IPS-15b (cell line): Measurements from ENCODE around the gene SEMA6A.

Experiments used
- H3K27me3 ChIP-seq: one replicate; pipeline ENCODE4 v1.6.1; 2013; ENCODE audit warnings: low read length; ENCODE audit not compliant: control insufficient read depth, insufficient read depth
- H3K36me3 ChIP-seq: one replicate; pipeline ENCODE4 v1.6.1; 2013; ENCODE audit warnings: low read length; ENCODE audit not compliant: control insufficient read depth, insufficient read depth
- H3K4me1 ChIP-seq: one replicate; pipeline ENCODE4 v1.6.1; 2013; ENCODE audit warnings: mild to moderate bottlenecking, low read length; ENCODE audit not compliant: control insufficient read depth, insufficient read depth
- H3K4me3 ChIP-seq: one replicate; pipeline ENCODE4 v1.5.1; 2013; ENCODE audit warnings: low read depth, low read length
- H3K9ac ChIP-seq: one replicate; pipeline ENCODE4 v1.6.1; 2013; ENCODE audit warnings: low read depth, mild to moderate bottlenecking, low read length
- H3K9me3 ChIP-seq: one replicate; pipeline ENCODE4 v1.6.1; 2013; ENCODE audit warnings: mild to moderate bottlenecking, low read length; ENCODE audit not compliant: control insufficient read depth, insufficient read depth

SEMA6A gene

DNA sequence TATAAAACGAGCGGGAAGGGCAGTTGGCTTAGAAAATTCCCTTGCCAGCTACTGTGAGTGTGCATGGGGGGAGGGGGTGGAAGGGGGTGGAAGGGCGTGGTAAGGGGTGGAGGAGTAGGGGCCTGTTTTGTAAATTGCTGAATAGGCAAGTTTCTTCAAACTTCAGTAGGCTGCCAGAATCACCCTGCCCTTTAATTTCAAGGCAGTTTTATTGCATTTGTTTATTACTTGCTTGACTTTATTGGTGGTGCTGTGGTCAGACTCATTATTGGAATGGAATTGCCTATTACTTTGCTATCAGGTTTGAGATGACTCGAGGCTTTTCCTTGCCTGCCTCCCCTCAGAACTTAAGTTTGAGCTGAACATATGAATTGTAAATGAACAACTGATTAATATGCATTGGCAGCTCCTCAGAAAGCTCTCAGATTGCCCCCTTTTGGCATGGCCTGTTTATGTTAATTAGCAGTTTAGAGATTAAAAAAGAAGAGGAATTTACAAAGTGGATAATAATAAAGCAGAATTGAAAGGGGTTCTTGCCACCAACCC is 76.0 kb downstream of the SEMA6A start:
- H3K9ac ChIP-seq = no peak overlapping the region
- no peaks in the 10 kb centered on the region for H3K27me3 ChIP-seq
- peaks cover 16% of the 10 kb centered on the region for H3K4me1 ChIP-seq
- no peaks in the 10 kb centered on the region for H3K9me3 ChIP-seq
- peaks cover 45% of the 10 kb centered on the region for H3K36me3 ChIP-seq
- H3K4me3 ChIP-seq = no peak overlapping the region

DNA sequence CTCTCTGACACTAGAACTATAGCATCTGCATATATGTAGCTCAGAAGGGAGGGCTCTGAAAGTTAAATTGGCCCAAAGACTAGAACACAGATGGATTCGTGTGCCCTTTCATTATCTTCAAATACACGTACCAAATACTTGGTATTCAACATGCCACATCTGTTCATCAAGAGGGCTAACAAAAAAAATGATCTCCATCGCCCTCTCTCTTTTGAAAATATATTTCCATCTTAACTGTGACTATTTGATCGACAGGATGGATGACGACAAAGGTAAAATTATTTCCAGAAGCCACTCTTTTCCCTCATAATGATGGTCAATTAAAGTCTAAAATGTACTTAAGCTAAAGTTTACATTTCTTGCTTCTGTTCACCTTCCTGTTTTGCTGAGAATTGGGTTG is 77.0 kb downstream of the SEMA6A start:
- H3K27me3 ChIP-seq = no peaks in the 10 kb centered on the region
- no peaks in the 10 kb centered on the region for H3K9me3 ChIP-seq
- H3K36me3 ChIP-seq = peaks cover 45% of the 10 kb centered on the region
- no peak overlapping the region for H3K9ac ChIP-seq
- H3K4me3 ChIP-seq = no peak overlapping the region
- peaks cover 16% of the 10 kb centered on the region for H3K4me1 ChIP-seq

DNA sequence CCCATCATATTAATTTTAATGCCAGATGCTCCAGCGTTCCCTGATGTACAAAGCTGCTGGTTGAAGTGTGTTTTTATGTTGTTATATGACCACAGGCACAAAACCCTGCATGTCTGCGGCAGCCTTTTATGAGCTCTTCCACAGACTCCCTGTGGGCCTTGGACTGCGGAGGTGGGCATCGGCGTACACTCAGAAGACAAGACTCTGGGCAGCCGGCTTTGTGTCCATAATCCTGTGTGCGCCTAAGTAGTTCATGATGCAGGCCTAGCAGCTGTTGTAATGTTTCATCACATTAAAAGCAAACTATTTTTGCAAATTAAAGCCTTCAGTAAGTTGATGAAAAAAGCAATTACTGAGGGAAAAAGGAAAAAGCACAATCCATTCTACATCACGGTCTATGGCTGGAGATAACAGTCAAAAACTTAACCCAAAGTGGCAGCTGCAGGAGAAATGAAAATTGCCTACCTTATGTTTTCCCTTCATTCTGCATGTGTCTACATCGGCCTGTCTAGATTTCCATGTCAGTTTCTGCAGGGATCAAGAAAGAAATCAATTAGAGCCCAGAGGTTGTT is 78.8 kb downstream of the SEMA6A start:
- Histone ChIP-seq H3K36me3 (peaks cover 52% of the 10 kb centered on the region), H3K4me1 (peaks cover 13% of the 10 kb centered on the region)

DNA sequence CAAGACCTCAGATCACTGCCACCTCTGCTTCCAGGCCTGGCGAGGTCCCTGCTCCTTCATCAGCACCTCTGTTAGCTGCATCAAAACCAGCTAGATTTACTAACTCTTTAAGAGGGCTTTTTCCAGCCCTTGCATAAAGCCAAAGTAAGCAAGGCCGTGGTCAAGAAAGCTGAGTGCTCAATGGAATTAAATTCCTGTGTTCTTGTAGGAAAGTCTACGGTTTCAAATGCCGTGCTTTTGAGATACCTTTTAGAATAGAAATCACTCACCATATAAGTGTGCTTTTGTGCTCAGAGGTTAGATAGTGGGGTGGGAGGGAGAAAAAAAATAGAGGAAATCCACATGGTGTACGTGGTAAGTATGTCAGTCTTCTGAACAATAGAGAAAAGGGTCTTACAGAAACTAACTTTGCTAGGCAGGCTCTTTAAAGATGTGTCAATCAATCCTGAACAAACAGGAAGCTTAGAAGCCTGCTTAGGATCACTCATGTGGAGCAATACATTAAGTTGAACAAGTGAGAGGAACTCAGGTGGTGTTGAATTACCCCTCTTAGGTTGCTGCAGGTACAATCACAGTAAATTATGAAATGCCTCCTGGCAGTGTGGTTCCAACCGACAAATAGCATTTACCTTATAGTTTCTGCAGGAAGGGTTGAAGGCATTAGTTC is 79.7 kb downstream of the SEMA6A start:
- Histone ChIP-seq H3K9ac (no peak overlapping the region), H3K9me3 (no peaks in the 10 kb centered on the region), H3K27me3 (no peaks in the 10 kb centered on the region), H3K36me3 (peaks cover 58% of the 10 kb centered on the region), H3K4me1 (peaks cover 9% of the 10 kb centered on the region), H3K4me3 (no peak overlapping the region)

More for the DNA sequence above, 78.8 kb downstream of the SEMA6A start:
- Histone ChIP-seq H3K27me3 (no peaks in the 10 kb centered on the region), H3K9ac (no peak overlapping the region), H3K9me3 (no peaks in the 10 kb centered on the region), H3K4me3 (no peak overlapping the region)

DNA sequence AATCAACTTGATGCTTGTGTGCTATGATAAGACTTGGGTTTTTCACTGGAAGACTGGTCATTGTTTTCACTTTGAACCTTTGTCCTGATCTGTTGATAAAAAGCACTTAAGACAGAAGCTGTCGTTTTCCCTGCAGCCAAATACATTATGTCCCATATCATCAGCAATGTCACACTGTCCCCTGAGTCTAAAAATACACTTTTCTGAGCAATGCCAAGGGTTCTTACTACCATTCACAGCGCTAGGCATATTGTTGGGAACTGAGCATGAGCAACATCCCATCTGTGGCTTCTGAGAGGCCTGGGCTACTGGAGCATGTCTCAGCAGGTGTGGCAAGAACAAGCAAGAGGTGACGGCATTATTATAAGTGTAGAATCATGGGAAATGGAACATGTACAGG is 81.8 kb downstream of the SEMA6A start:
- no peak overlapping the region for H3K9ac ChIP-seq
- no peaks in the 10 kb centered on the region for H3K27me3 ChIP-seq
- H3K36me3 ChIP-seq = peaks cover 76% of the 10 kb centered on the region
- no peaks in the 10 kb centered on the region for H3K9me3 ChIP-seq
- no peak overlapping the region for H3K4me3 ChIP-seq
- H3K4me1 ChIP-seq = peaks cover under 1% of the 10 kb centered on the region

DNA sequence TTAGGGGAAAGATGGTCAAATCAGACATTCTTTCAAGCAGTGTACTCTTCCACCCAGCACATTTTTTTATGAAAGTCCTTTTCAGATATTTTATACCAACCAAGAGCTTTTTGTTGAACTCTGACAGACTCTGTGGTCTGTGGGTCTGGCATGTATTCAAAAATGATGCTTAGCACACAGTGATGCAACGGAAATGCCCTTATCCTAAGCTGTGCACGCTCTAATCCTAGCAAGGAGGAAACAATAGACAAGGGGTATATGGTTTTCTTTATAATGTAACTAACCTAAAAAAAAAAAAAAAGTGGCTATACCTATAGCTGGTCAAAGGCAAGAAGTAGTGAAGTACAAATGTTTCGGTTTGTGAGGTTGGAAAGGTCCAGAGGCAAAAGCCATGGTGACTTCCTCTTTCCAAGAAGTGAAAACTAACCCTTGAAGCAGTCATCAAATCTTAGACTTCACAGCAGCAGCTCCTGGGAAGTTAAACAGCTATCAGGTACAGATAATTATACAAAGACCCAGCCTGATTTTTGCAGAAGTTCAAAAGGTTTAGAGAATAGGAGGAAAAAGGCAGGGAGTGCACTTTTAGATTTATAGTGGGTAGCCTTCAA is 82.5 kb downstream of the SEMA6A start:
- no peak overlapping the region for H3K4me3 ChIP-seq
- H3K9me3 ChIP-seq = no peaks in the 10 kb centered on the region
- H3K9ac ChIP-seq = no peak overlapping the region
- no peaks in the 10 kb centered on the region for H3K4me1 ChIP-seq
- H3K36me3 ChIP-seq = peaks cover 78% of the 10 kb centered on the region
- no peaks in the 10 kb centered on the region for H3K27me3 ChIP-seq

DNA sequence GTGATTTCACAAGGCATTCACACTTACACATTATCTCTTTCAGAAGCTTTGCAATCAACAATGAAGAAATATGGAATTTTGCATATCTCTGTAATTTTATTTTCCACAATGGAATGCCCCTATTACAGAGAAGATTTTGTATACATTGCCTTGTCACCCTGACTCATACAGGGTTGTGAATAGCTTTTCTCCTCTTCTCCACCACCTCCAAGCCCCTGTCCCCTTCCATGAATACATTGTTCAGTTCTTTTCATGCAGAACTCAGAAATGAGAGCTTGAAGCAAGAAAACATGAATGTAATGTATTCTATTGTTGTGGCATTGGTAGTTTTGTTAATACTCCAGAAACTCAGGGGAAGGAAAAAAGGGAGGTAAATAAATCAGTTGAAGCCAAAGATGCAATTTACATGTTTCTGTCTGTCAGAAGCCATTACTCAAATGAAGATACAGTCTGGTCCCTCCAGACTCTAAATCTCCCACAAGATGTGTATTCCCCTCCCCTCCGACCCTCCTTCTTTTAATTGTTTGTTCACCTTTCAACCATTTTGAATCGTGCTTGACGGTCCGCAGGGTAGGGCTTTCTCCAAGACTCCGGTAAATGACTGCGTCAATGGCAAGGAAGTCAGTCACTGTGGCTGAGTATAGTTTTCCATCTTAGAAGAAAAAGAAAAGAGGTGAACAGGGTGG is 86.1 kb downstream of the SEMA6A start:
- Histone ChIP-seq H3K4me3 (no peak overlapping the region), H3K9ac (no peak overlapping the region), H3K9me3 (no peaks in the 10 kb centered on the region), H3K27me3 (no peaks in the 10 kb centered on the region), H3K36me3 (peaks cover 69% of the 10 kb centered on the region), H3K4me1 (no peaks in the 10 kb centered on the region)

DNA sequence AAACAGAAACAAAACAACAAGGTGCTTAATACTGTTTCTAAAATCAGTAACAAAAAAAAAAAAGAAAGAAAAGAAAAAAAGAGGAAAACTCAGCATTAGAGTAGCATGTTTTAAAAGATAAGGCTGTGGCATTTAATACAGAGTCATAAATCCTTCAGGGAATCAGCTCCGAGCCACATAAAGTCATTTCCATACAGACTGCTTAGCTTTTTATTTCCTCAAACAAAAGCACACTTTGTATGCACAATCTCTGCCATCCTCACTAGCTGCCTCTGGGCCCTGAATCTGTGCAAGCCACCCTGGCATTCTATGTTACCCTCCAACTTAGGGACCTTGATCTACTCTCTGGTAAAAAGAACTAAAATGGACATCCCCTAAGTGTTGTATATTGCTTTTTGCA is 87.6 kb downstream of the SEMA6A start:
- H3K27me3 ChIP-seq = no peaks in the 10 kb centered on the region
- no peaks in the 10 kb centered on the region for H3K4me1 ChIP-seq
- no peak overlapping the region for H3K4me3 ChIP-seq
- H3K9ac ChIP-seq = no peak overlapping the region
- H3K9me3 ChIP-seq = no peaks in the 10 kb centered on the region
- peaks cover 64% of the 10 kb centered on the region for H3K36me3 ChIP-seq

DNA sequence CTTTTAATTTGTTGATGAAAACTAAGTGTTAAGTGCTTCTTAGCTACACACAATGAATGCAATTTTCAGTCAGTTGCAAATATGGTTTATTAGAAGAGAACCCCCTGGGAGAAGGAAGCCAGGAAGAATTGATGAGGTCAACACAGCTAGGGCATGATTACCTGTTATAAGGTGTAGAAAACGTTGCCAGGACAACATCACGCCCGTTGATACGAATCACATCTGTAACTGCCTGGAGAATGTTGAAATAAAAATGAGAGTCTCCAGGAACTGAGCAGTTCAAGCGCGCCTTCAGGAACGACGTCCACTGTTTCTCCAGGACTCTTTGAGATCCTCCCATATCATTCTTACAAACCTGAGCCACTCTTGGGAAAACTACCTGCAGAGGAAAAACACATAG is 88.0 kb downstream of the SEMA6A start:
- H3K27me3 ChIP-seq = no peaks in the 10 kb centered on the region
- H3K9ac ChIP-seq = no peak overlapping the region
- no peak overlapping the region for H3K4me3 ChIP-seq
- H3K4me1 ChIP-seq = no peaks in the 10 kb centered on the region
- no peaks in the 10 kb centered on the region for H3K9me3 ChIP-seq
- peaks cover 66% of the 10 kb centered on the region for H3K36me3 ChIP-seq

DNA sequence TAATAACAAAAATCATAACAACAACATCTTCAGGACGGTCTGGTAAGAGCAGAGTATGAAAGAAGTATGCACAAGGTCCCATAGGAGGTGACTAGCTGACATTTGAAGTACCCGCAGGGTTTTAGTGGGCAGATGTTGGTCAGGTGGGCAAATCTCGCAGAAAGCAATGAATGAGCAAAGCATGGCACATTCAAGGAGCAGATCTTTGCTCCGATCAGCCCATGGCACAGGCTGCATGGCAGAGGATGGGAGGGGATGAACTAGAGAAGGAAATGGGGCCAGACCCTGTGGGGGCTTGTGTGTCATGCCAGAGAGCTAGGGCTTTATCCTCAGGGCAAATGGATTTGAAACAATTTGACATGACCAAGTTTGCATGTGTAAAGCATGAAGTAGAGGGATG is 90.0 kb downstream of the SEMA6A start:
- no peaks in the 10 kb centered on the region for H3K27me3 ChIP-seq
- no peak overlapping the region for H3K4me3 ChIP-seq
- no peak overlapping the region for H3K9ac ChIP-seq
- no peaks in the 10 kb centered on the region for H3K9me3 ChIP-seq
- H3K4me1 ChIP-seq = no peaks in the 10 kb centered on the region
- H3K36me3 ChIP-seq = peaks cover 72% of the 10 kb centered on the region

DNA sequence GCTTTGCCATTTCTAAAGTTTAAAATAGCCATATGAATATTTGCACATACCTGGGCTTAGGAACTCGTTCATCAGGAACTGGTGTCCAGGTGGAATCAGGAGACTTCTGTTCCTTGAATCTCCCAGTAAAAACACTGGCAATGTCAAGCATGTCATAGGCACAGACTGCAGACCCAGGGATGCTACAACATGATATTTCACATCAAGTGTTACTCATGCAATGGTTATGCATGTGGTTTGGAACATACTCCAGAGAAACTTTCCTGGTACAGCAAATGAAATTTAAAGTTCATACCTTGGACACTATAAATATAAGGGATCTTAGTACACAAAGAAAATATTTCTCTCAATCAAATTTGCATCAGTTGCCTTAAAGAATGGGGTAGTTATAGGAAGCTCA is 92.2 kb downstream of the SEMA6A start:
- H3K27me3 ChIP-seq = no peaks in the 10 kb centered on the region
- no peak overlapping the region for H3K9ac ChIP-seq
- H3K4me3 ChIP-seq = no peak overlapping the region
- peaks cover 73% of the 10 kb centered on the region for H3K36me3 ChIP-seq
- no peaks in the 10 kb centered on the region for H3K4me1 ChIP-seq
- no peaks in the 10 kb centered on the region for H3K9me3 ChIP-seq
